GM23248 (cell line): ENCODE data around the gene CCDC27.

Source experiments
- EZH2 ChIP-seq: fragments of 200-600 bp; sonication (generic); IDR thresholded peaks from 2 replicates; pipeline ENCODE4 v1.6.1; 2018; ENCODE audit warnings: antibody characterized with exemption, mild to moderate bottlenecking; ENCODE audit not compliant: insufficient read depth, poor library complexity, severe bottlenecking
- EZH2phosphoT487 ChIP-seq: fragments of 200-600 bp; sonication (generic); IDR thresholded peaks from 2 replicates; pipeline ENCODE4 v1.6.1; 2018; ENCODE audit warnings: antibody characterized with exemption, moderate library complexity, mild to moderate bottlenecking, low read depth; ENCODE audit not compliant: insufficient read depth

- TF ChIP-seq EZH2 (no peak), EZH2phosphoT487 (no peak)
Measured at GRCh38 chr1:3706651-3707297, 45.5 kb upstream of the CCDC27 start.
